ENCODE data around the gene USH1C. TPM values are rescaled to one million over a fixed set of nuclear protein-coding genes. Genes with fewer than 3 reads are reported as not detected.

USH1C gene
- total RNA-seq, 1 experiment from 2014 or later: 1.0 TPM

GRCh38 chr11:17572359-17572690 lies 28.1 kb upstream of the USH1C start:
- H3K56ac ChIP-seq (ENCODE audit: insufficient read length, low read depth, low read length): no peak overlapping the region
- H3K27me3 Mint-ChIP-seq (ENCODE audit: low read depth): peaks cover 9% of the 10 kb centered on the region
- H3T11ph ChIP-seq (ENCODE audit: low read length): no peak overlapping the region
- H3K4me3 Mint-ChIP-seq: no peak overlapping the region
- H3K18ac ChIP-seq (ENCODE audit: insufficient read length, low read depth, low read length): no peak overlapping the region
- H3K23me2 ChIP-seq (ENCODE audit: insufficient read length, low read depth, low read length, poor library complexity, severe bottlenecking): no peaks in the 10 kb centered on the region
- no peak overlapping the region for H2BK20ac ChIP-seq (ENCODE audit: low read depth, low read length, poor library complexity, severe bottlenecking)
- no peak overlapping the region for H4K8ac ChIP-seq (replicated peaks; ENCODE audit: insufficient read length, low read depth, low read length)
- H3K9me3 ChIP-seq (ENCODE audit: control insufficient read depth, low read depth, low read length): no peaks in the 10 kb centered on the region
- H3K27ac Mint-ChIP-seq: no peak overlapping the region
- H3K14ac ChIP-seq (ENCODE audit: insufficient read depth, low read length): no peak overlapping the region
- TF ChIP-seq CTCF (conservative IDR thresholded peaks at IDR 0.05): no peak
- no CpG with 5 or more reads among the region's 3 CpGs for WGBS (ENCODE audit: extremely low coverage, insufficient read length, low lambda C conversion rate)
- no peaks in the 10 kb centered on the region for H3K27me3 ChIP-seq (ENCODE audit: insufficient read depth, low read length)
- peak; percentile 20 for DNase-seq
- no peak overlapping the region for H3K9ac ChIP-seq (ENCODE audit: extremely low read depth, insufficient read length, low read length)
- H4K20me1 ChIP-seq (ENCODE audit: control insufficient read depth, insufficient read depth, insufficient read length): no peaks in the 10 kb centered on the region
- no peak overlapping the region for H2BK15ac ChIP-seq (ENCODE audit: low read depth, low read length)
- no peak overlapping the region for H3K4ac ChIP-seq (ENCODE audit: low read depth, low read length)
- no peaks in the 10 kb centered on the region for H3K4me1 ChIP-seq (ENCODE audit: insufficient read depth, low read length)
- no peak overlapping the region for H2BK5ac ChIP-seq (ENCODE audit: insufficient read length, low read length)
- no peaks in the 10 kb centered on the region for H3K9me3 Mint-ChIP-seq
- H3K36me3 Mint-ChIP-seq (ENCODE audit: insufficient read depth in 1 of 3, low read depth in 3 of 3): no peaks in the 10 kb centered on the region
- no peaks in the 10 kb centered on the region for H3K79me2 ChIP-seq (ENCODE audit: insufficient read depth, low read length)
- no peak overlapping the region for H4K91ac ChIP-seq (ENCODE audit: insufficient read length, low read depth, low read length)
- H3K4me2 ChIP-seq (ENCODE audit: insufficient read depth, insufficient read length, low read length): no peak overlapping the region
- no peak overlapping the region for H3K23ac ChIP-seq (ENCODE audit: insufficient read length, low read depth, low read length)
- H2AFZ ChIP-seq (ENCODE audit: low read length): no peak overlapping the region
- H2BK120ac ChIP-seq (ENCODE audit: low read depth, low read length, poor library complexity, severe bottlenecking): no peak overlapping the region
- no peak overlapping the region for H2AK5ac ChIP-seq (ENCODE audit: insufficient read length, low read length)
- no peaks in the 10 kb centered on the region for H3K79me1 ChIP-seq (ENCODE audit: insufficient read depth, low read depth, low read length, poor library complexity, severe bottlenecking)
- H3K27ac ChIP-seq (ENCODE audit: insufficient read length, low read depth, low read length): no peak overlapping the region
- no peak overlapping the region for H4K5ac ChIP-seq (ENCODE audit: insufficient read length, low read depth, low read length)
- H2BK12ac ChIP-seq (ENCODE audit: insufficient read length, low read depth, low read length): no peak overlapping the region
- H3K4me1 Mint-ChIP-seq: peaks cover 10 to 28% of the 10 kb centered on the region in 2 experiments
